ENCODE measurements around the gene POLR2L.

The POLR2L gene

GRCh38 chr11:842370-843002, at the start of gene POLR2L, which contains the start of gene TSPAN4:
Gene POLR2L, minus strand, starts transcription at chr11:842529. Its CDS starts 21 bp downstream, at chr11:842508.
Gene TSPAN4, plus strand, starts transcription at chr11:842852. Its CDS starts 7,453 bp downstream, at chr11:850305.
- DNase-seq = peak; percentile 74

GRCh38 chr11:890794-891540, 48.6 kb upstream of the POLR2L start:
- no peak for DNase-seq

DNA sequence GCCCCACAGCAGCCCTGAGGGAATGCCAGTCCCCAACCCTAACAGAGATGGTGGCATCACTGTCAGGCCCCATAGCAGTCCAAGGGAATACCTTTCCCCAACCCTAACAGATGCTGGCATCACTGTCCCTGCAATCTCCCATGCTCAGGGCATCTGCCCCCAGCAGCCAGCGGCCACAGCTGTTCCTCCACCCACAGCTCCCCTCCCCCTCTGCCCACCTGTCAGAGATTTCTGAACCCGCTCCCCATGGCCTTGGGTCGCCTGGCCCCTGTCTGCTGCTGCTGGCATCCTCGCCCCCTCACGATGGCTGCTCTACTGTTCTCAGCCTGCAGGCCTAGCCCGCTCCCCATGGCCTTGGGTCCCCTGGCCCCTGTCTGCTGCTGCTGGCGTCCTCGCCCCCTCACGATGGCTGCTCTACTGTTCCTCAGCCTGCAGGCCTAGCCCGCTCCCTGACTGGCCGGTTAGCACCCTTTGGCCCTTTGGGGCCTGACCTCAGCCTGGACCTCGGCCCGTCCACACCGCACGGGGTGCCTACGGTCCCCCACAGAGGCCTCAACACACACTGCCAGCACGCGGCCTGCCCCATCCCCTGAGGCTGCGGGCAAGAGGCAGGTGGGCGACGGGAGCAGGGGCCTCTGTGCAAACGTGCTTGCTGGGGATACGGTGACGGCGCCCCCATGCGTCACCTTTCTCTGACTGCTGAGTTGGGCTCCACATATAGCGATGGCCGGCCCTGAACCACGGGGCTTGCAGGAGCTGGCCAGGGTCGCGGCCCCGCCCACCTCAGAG, 47.6 kb upstream of the POLR2L start:
- no peak for DNase-seq

DNA sequence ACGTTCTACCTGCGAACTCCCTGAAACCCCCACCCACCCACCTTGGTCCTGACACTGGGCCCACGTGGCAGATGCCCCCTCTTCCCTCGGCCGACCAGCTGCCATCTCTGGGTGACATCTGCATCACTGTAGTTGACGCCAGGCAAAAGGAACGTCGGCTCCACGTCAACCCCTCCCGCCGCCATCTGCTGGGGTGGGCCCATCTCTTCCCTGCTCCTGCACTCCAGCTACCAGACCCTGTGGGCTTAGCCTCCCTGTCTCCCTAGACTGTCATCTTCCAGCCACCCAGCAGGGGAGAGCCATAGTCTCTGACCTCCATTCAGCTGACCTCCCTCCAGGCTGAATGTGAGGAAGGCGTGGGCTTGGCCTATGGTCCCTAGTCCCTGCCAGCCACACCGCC, 46.9 kb upstream of the POLR2L start:
- no peak for DNase-seq

DNA sequence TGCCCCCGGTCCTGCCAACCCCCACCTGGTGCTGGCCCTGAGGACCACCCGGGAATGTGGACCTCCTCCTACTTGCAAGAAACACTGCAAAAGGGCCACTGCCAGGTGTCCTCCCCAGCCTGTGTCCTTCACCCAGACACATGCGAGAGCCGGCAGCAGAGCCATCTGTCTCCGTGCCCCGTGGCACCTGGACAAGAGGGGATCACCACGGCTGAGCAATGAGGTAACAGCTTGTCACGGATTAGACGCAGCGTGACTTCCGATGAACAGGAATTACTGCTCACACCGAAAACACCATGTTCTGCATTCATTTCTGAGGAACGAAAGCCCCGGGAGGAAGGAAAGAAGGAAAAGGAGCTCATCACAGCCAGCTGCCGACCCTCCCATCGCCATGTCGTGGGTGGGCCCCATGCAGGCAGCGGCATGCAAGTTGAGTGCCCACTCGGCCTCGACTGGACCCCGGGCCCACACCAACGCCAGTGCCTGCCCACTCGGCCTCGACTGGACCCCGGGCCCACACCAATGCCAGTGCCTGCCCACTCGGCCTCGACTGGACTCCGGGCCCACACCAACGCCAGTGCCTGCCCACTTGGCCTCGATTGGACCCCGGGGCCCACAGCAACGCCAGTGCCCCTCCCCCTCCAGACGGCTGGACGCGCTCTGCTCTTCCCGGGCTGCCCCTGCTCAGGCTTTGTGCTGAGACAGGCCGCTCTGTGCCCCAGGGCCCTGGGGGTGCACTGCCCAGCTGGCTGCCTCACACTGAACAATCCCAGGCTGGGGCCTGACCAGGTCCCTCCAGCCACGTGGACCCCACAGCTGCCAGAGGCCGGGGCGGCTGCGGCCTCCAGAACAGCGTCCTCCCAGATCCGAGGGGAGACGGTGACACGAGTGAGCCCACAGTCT, 46.2 kb upstream of the POLR2L start:
- no peak for DNase-seq

- no peak for DNase-seq
These were observed 45.3 kb upstream of the POLR2L start for GRCh38 chr11:887589-887988.

DNA sequence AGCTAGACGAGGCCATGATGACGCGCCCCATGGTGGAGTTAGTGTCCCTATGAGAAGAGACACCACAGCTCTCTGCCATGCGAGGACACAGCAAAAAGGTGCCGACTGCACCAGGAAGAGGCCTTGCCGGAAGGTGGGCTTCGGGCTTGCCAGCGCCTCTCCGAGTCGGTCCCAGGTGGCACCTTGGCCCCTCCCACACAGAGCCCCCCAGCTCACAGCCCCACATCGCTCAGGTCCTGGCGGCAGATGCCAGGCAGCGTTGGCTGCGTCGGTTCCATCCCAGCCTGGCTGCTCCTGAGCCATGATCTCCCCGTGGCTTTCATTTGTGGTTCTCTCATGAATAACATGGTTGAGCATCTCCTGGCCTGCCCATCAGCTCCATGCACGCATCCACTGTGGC, 44.2 kb upstream of the POLR2L start:
- no peak for DNase-seq

- DNase-seq = no peak
These were observed 42.3 kb upstream of the POLR2L start for GRCh38 chr11:884578-885070.

DNA sequence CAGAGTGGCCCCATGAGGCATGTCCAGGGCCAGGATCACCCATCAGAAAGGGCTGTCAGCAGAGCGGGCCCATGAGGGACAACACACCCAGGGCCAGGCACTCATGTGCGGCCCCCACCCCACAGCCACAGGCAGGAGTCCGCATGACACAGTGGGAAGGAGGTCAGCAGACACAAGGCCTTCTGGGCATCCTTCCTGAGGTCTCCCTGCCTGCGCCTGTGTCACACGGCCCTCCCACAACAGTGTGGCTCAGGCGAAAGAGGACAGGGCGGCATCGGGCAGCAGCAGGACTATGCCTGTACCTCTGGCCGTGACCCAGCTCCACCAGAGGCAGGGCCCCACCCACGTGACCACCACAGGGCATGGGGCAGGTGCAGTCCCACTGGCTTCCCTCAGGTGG, 41.2 kb upstream of the POLR2L start:
- DNase-seq = no peak

- no peak for DNase-seq
These were observed 40.3 kb upstream of the POLR2L start for GRCh38 chr11:882596-882995.

- DNase-seq = no peak
These were observed 38.1 kb upstream of the POLR2L start for GRCh38 chr11:880447-880846.

DNA sequence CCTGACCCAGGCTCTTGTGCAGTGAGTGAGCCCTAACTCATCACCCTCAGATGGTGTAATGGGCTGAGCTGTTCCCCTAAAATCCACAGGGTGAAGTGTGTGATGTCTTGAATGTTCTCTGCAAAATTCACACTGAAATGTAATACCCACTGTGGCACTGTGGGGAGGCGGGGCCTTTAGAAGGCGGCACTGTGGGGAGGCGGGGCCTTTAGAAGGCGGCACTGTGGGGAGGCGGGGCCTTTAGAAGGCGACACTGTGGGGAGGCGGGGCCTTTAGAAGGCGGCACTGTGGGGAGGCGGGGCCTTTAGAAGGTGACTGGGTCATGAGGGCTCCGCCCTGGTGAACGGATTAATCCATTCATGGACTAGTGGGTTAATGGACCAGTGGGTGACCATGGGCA, 35.2 kb upstream of the POLR2L start:
- no peak for DNase-seq

GRCh38 chr11:876545-876944, 34.2 kb upstream of the POLR2L start:
- no peak for DNase-seq

DNA sequence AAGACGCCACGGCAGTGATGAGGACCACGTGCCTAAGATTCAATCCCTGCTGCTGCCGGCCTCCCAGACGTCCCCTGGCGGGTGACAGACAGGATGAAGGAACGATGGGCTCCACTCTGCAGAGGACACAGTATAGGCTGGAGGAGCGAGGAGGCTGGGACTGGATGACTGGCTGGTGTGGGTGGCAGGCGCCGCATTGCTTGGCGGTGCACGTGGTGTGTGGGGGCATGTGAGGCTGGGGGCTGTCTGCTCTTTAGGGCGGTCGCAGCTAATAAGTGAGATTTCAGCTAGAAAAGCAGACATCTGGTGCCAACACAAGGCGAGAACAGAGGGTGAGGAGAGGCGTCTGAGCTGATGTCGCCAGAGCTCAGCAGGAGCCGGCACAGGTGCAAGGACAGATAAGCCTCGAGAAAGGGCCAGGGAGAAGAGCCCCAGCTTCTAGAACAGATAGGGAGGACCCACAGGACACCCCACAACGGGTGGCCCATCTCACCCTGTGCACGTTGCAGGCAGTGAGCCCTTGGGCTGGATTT, 33.5 kb upstream of the POLR2L start:
- DNase-seq = no peak

DNA sequence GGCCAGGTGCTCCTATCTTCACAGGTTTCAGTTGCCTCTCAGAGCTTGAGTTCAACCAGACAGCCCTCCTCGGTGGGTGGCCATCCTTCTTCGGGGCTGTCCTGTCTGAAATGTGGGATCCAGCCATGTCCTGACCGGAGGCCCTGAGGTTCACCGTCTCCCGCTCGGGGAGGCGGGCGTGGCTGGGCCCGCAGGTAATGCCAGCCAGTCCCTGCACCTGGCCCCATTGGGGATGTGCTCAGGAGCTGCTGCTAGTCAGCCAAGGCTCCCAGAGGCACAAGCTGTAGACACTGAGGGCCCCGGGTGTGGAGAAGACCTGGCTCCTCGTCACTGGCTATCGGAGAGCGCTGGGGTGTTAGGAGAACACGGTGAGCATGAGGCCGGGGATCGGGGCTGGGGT, 32.9 kb upstream of the POLR2L start:
- no peak for DNase-seq

- DNase-seq = no peak
These were observed 31.4 kb upstream of the POLR2L start for GRCh38 chr11:873706-874105.

- no peak for DNase-seq
These were observed 30.5 kb upstream of the POLR2L start for GRCh38 chr11:872799-873198.

GRCh38 chr11:871472-871871, 29.1 kb upstream of the POLR2L start:
- no peak for DNase-seq

DNA sequence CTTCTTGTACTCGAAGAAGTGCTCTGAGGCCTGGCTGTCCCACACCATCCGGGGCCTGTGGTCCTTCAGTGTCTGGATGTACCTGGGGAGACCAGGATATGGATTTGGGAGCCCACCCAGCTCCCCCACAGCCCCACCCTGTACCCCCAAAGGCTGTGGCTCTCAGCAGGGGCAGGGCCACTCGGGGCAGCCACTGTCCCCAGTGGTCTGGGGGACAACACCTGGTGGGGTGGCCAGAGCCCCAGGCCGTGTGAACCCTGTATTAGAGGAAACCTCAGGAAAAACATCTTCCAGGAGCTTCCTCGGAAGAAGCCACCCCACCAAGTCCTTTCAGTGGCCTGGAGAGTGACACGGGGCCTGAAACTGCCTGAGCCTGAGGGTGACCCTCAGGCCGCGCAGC, 28.1 kb upstream of the POLR2L start:
- DNase-seq = no peak

- no peak for DNase-seq
These were observed 27.7 kb upstream of the POLR2L start for GRCh38 chr11:870127-870413.

GRCh38 chr11:869399-870126, 27.2 kb upstream of the POLR2L start:
- DNase-seq = no peak

DNA sequence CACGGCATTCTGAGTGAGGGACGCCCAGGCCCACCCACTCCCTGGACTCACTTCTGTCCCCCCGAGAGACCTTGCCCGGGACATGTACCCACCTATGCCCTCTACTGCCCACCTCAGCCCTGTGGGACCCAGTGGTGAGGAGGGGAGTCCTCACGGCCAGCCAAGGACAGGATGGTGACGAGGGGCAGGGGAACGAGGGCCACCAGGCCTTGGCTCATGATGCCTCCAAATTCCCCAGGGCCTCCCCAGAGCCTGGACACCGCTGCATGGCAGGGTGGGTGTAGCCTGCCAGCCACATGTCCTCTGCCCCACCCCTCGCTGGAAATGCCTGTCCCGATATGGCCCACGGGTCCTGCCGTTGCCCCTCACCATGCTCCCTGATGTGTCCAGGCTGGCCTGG, 26.5 kb upstream of the POLR2L start:
- no peak for DNase-seq

Data from NCI-H1048 (cell line).